HG03039 (cell line): Measurements from ENCODE around the gene ARL16.

Experiments used
- ATAC-seq: cut with Tn5 transposase; IDR thresholded peaks from one replicate; pipeline ENCODE4 v1.9.1; 2021; ENCODE audit warnings: mild to moderate bottlenecking, moderate library complexity; ENCODE audit not compliant: unreplicated experiment

ARL16 gene

GRCh38 chr17:81673561-81674258 is 9.9 kb downstream of the ARL16 start:
- ATAC-seq: no peak

GRCh38 chr17:81672954-81673353 is 10.6 kb downstream of the ARL16 start:
- ATAC-seq: no peak

GRCh38 chr17:81672504-81672903 is 11.1 kb downstream of the ARL16 start:
- no peak for ATAC-seq

GRCh38 chr17:81667754-81668153 is 15.8 kb downstream of the ARL16 start:
- no peak for ATAC-seq

GRCh38 chr17:81666342-81667191 is 17.0 kb downstream of the ARL16 start, which contains the start of the genes CCDC137 and OXLD1:
Gene CCDC137 (plus strand): TSS chr17:81666737. CDS start chr17:81666767, 30 bp downstream.
Gene OXLD1 (minus strand): TSS chr17:81666605. CDS start chr17:81666577, 28 bp downstream.
- ATAC-seq: peak; percentile 90

- ATAC-seq: no peak
Measured at GRCh38 chr17:81666092-81666341, 17.6 kb downstream of the ARL16 start.

GRCh38 chr17:81665205-81666091 is 18.1 kb downstream of the ARL16 start:
- no peak for ATAC-seq

- ATAC-seq: no peak
Measured at GRCh38 chr17:81664051-81664470, 19.5 kb downstream of the ARL16 start.

GRCh38 chr17:81662002-81662401 is 21.6 kb downstream of the ARL16 start:
- no peak for ATAC-seq

- ATAC-seq: no peak
Measured at GRCh38 chr17:81660441-81660840, 23.2 kb downstream of the ARL16 start.

- ATAC-seq: no peak
Measured at GRCh38 chr17:81659038-81659437, 24.6 kb downstream of the ARL16 start.

GRCh38 chr17:81656835-81657234 is 26.8 kb downstream of the ARL16 start:
- no peak for ATAC-seq

- ATAC-seq: no peak
Measured at GRCh38 chr17:81656118-81656743, 27.4 kb downstream of the ARL16 start, which contains the start of gene PDE6G. Gene PDE6G (minus strand): TSS chr17:81656542. CDS start chr17:81653305, 3,237 bp downstream.

- no peak for ATAC-seq
Measured at GRCh38 chr17:81655378-81656117, 28.0 kb downstream of the ARL16 start.

- ATAC-seq: no peak
Measured at GRCh38 chr17:81652906-81653771, 30.5 kb downstream of the ARL16 start.

GRCh38 chr17:81651692-81652091 is 31.9 kb downstream of the ARL16 start:
- no peak for ATAC-seq

GRCh38 chr17:81650951-81651350 is 32.6 kb downstream of the ARL16 start:
- ATAC-seq: no peak

- ATAC-seq: no peak
Measured at GRCh38 chr17:81648707-81649085, 34.9 kb downstream of the ARL16 start.
